GM12892 (cell line): Measurements from ENCODE around the gene CR1L.

Experiments used
- POLR2A ChIP-seq: IDR thresholded peaks from 2 replicates; pipeline ENCODE4 v1.6.1; 2011; ENCODE audit warnings: low read depth, low read length, control low read depth
- POLR2AphosphoS5 ChIP-seq: IDR thresholded peaks from 2 replicates; pipeline ENCODE4 v1.6.1; 2011; ENCODE audit warnings: low read depth, low read length, control low read depth

GRCh38 chr1:207752456-207752998 lies 107.6 kb downstream of the CR1L start:
- no peak for TF ChIP-seq POLR2A
- TF ChIP-seq POLR2AphosphoS5 = no peak
